H9 (cell line): ENCODE data around the gene ANGPTL4. TPM values are rescaled to one million over a fixed set of nuclear protein-coding genes. Genes with fewer than 3 reads are reported as not detected.
A peak's percentile ranks its signal among the peaks of the same experiment; 100 is the strongest.

ENCODE experiments used
- DNase-seq: peaks from one replicate; pipeline ENCODE4 v3.0.0-alpha.2; 2017
- H2AFZ ChIP-seq: one replicate; pipeline ENCODE4 v1.6.1; 2013; ENCODE audit warnings: mild to moderate bottlenecking, low read length, control low read depth, moderate library complexity
- H2AK5ac ChIP-seq: 2 replicates; pipeline ENCODE4 v1.6.1; 2013; ENCODE audit warnings: low read length, control low read depth, mixed read lengths; ENCODE audit not compliant: insufficient read length
- H2BK120ac ChIP-seq: one replicate; pipeline ENCODE4 v1.6.1; 2013; ENCODE audit warnings: low read depth, mild to moderate bottlenecking, low read length, control low read depth, inconsistent platforms; ENCODE audit not compliant: poor library complexity, severe bottlenecking
- H2BK12ac ChIP-seq: 2 replicates; pipeline ENCODE4 v1.6.1; 2013; ENCODE audit warnings: low read length, control low read depth, mixed read lengths, low read depth; ENCODE audit not compliant: insufficient read length
- H2BK15ac ChIP-seq: 2 replicates; pipeline ENCODE4 v1.6.1; 2013; ENCODE audit warnings: low read depth, low read length, control low read depth
- H2BK20ac ChIP-seq: one replicate; pipeline ENCODE4 v1.6.1; 2013; ENCODE audit warnings: low read depth, mild to moderate bottlenecking, low read length, control low read depth, inconsistent platforms; ENCODE audit not compliant: poor library complexity, severe bottlenecking
- H2BK5ac ChIP-seq: 2 replicates; pipeline ENCODE4 v1.6.1; 2013; ENCODE audit warnings: low read length, control low read depth, mixed read lengths; ENCODE audit not compliant: insufficient read length
- H3K14ac ChIP-seq: 2 replicates; pipeline ENCODE4 v1.6.1; 2013; ENCODE audit warnings: low read length, control low read depth; ENCODE audit not compliant: insufficient read depth
- H3K18ac ChIP-seq: 2 replicates; pipeline ENCODE4 v1.6.1; 2013; ENCODE audit warnings: low read depth, mild to moderate bottlenecking, mixed read lengths, low read length, control low read depth; ENCODE audit not compliant: insufficient read length
- H3K23ac ChIP-seq: 2 replicates; pipeline ENCODE4 v1.6.1; 2013; ENCODE audit warnings: low read length, control low read depth, mixed read lengths, low read depth; ENCODE audit not compliant: insufficient read length
- H3K23me2 ChIP-seq: 2 replicates; pipeline ENCODE4 v1.6.1; 2013; ENCODE audit warnings: low read depth, mild to moderate bottlenecking, mixed read lengths, low read length, control low read depth; ENCODE audit not compliant: insufficient read length, poor library complexity, severe bottlenecking
- H3K27ac ChIP-seq: 2 replicates; pipeline ENCODE4 v1.5.1; 2013; ENCODE audit warnings: low read length, control low read depth, mixed read lengths, low read depth; ENCODE audit not compliant: insufficient read length
- H3K27me3 ChIP-seq: 2 replicates; pipeline ENCODE4 v1.6.1; 2013; ENCODE audit warnings: low read length, control low read depth, inconsistent platforms; ENCODE audit not compliant: insufficient read depth
- H3K4ac ChIP-seq: 2 replicates; pipeline ENCODE4 v1.6.1; 2013; ENCODE audit warnings: low read depth, mild to moderate bottlenecking, control low read depth, inconsistent platforms, low read length, moderate library complexity
- H3K4me1 ChIP-seq: 2 replicates; pipeline ENCODE4 v1.6.1; 2013; ENCODE audit warnings: low read length, control low read depth, inconsistent platforms; ENCODE audit not compliant: insufficient read depth
- H3K4me2 ChIP-seq: 2 replicates; pipeline ENCODE4 v1.6.1; 2013; ENCODE audit warnings: low read length, control low read depth, mixed read lengths; ENCODE audit not compliant: insufficient read length, insufficient read depth
- H3K56ac ChIP-seq: 2 replicates; pipeline ENCODE4 v1.6.1; 2013; ENCODE audit warnings: low read depth, mild to moderate bottlenecking, mixed read lengths, low read length, control low read depth; ENCODE audit not compliant: insufficient read length
- H3K79me1 ChIP-seq: 2 replicates; pipeline ENCODE4 v1.6.1; 2013; ENCODE audit warnings: low read depth, mild to moderate bottlenecking, moderate library complexity, low read length, control low read depth, inconsistent platforms; ENCODE audit not compliant: insufficient read depth, poor library complexity, severe bottlenecking
- H3K79me2 ChIP-seq: 2 replicates; pipeline ENCODE4 v1.6.1; 2013; ENCODE audit warnings: low read length, control low read depth, inconsistent platforms; ENCODE audit not compliant: insufficient read depth
- H3K9ac ChIP-seq: 2 replicates; pipeline ENCODE4 v1.6.1; 2013; ENCODE audit warnings: low read length, control low read depth, mixed read lengths; ENCODE audit not compliant: insufficient read length; ENCODE audit errors: extremely low read depth
- H3K9me3 ChIP-seq: one replicate; pipeline ENCODE4 v1.6.1; 2013; ENCODE audit warnings: low read depth, low read length, inconsistent platforms; ENCODE audit not compliant: control insufficient read depth
- H3T11ph ChIP-seq: one replicate; pipeline ENCODE4 v1.6.1; 2013; ENCODE audit warnings: mild to moderate bottlenecking, low read length, control low read depth, inconsistent platforms
- H4K20me1 ChIP-seq: one replicate; pipeline ENCODE4 v1.6.1; 2013; ENCODE audit not compliant: control insufficient read depth, insufficient read length, insufficient read depth
- H4K5ac ChIP-seq: 2 replicates; pipeline ENCODE4 v1.6.1; 2013; ENCODE audit warnings: low read depth, mild to moderate bottlenecking, mixed read lengths, low read length, control low read depth; ENCODE audit not compliant: insufficient read length
- H4K8ac ChIP-seq: replicated peaks from 2 replicates; pipeline ENCODE4 v1.6.1; 2013; ENCODE audit warnings: low read length, control low read depth, mixed read lengths, low read depth; ENCODE audit not compliant: insufficient read length
- H4K91ac ChIP-seq: 2 replicates; pipeline ENCODE4 v1.6.1; 2013; ENCODE audit warnings: low read depth, mild to moderate bottlenecking, moderate library complexity, mixed read lengths, low read length, control low read depth; ENCODE audit not compliant: insufficient read length
- H3K27ac Mint-ChIP-seq, 3 experiments: 2 replicates in 2 of 3; 3 replicates in 1 of 3; pipeline ENCODE4 v1.8.0; 2020 to 2021; ENCODE audit warnings: mixed read lengths in 3 of 3, mild to moderate bottlenecking in 1 of 3, moderate library complexity in 1 of 3
- H3K27me3 Mint-ChIP-seq: 2 replicates; pipeline ENCODE4 v1.8.0; 2021; ENCODE audit warnings: low read depth, mild to moderate bottlenecking, moderate library complexity, mixed read lengths
- H3K36me3 Mint-ChIP-seq, 3 experiments: 2 replicates in 2 of 3; 3 replicates in 1 of 3; pipeline ENCODE4 v1.8.0; 2020 to 2021; ENCODE audit warnings: low read depth in 3 of 3, mixed read lengths in 3 of 3; ENCODE audit not compliant: insufficient read depth in 1 of 3
- H3K4me1 Mint-ChIP-seq, 2 experiments: 2 replicates each; pipeline ENCODE4 v1.8.0; 2020; ENCODE audit warnings: mixed read lengths in 2 of 2
- H3K4me3 Mint-ChIP-seq, 2 experiments: 2 replicates in 1 of 2; 3 replicates in 1 of 2; pipeline ENCODE4 v1.8.0; 2020 to 2021; ENCODE audit warnings: mild to moderate bottlenecking in 2 of 2, mixed read lengths in 2 of 2, moderate library complexity in 1 of 2
- H3K9me3 Mint-ChIP-seq, 2 experiments: 2 replicates in 1 of 2; 3 replicates in 1 of 2; pipeline ENCODE4 v1.8.0; 2020; ENCODE audit warnings: mild to moderate bottlenecking in 2 of 2, mixed read lengths in 2 of 2, moderate library complexity in 1 of 2
- CTCF ChIP-seq: fragments of 200-600 bp; sonication (generic); conservative IDR thresholded peaks from 3 replicates; pipeline ENCODE4 v1.8.0; 2021; ENCODE audit warnings: antibody characterized with exemption, mild to moderate bottlenecking
- WGBS: extraction: QIAGEN DNeasy Blood & Tissue Kit; methylation state at CpG from one replicate; pipeline ENCODE4 v1.1.7; 2013; ENCODE audit warnings: missing lambda C conversion rate, low lambda C conversion rate, mixed read lengths; ENCODE audit not compliant: insufficient read length; ENCODE audit errors: extremely low coverage; 5-methylcytosine and 5-hydroxymethylcytosine counted together
- total RNA-seq: library from RNA; stranded (reverse); gene quantifications from 2 replicates; pipeline ENCODE4 v1.2.1, GENCODE V29; 2021

Gene ANGPTL4
- total RNA-seq, 1 experiment from 2014 or later = 1.9 TPM

DNA sequence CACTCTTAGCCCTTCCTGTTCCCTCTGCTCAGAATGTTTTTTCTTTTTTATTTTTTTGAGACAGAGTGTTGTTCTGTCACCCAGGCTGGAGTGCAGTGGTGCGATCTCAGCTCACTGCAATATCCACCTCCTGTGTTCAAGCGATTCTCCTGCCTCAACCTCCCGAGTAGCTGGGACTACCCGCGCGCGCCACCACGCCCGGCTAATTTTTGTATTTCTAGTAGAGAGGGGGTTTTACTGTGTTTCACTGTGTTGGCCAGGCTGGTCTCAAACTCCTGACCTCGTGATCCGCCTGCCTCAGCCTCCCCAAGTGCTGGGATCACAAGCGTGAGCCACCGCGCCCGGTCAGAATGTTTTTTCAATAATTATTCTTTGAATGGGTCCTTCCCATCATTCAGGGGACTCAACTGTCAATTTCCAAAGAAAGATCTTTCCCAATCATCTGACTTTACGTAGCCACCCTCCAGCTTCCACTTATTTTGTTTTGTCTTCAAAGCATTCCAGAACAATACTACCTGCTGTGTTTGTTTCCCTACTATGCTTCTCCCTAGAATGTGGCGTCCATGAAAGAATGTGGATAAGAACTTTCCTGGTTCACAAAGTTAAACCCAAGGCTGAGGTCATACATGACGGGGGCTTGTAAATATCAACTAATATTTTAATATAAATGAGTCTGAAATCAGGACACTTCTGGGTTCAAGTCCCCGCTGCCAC is 44.0 kb upstream of the ANGPTL4 start:
- Histone ChIP-seq H4K8ac (no peak overlapping the region), H2BK20ac (no peak overlapping the region), H2BK15ac (no peak overlapping the region), H4K91ac (peak overlapping the region; percentile 55), H3K79me2 (peaks cover 5% of the 10 kb centered on the region; the same call in 1 of the 2 replicates), H3K23me2 (peaks cover 6% of the 10 kb centered on the region), H3K4ac (no peak overlapping the region), H4K20me1 (no peaks in the 10 kb centered on the region), H3K79me1 (no peaks in the 10 kb centered on the region), H3K4me2 (peak overlapping the region; percentile 96), H2BK12ac (no peak overlapping the region), H3K9ac (peak overlapping the region; percentile 97), H3K18ac (no peak overlapping the region), H2AK5ac (no peak overlapping the region), H3K27ac (no peak overlapping the region), H2BK5ac (no peak overlapping the region), H3T11ph (no peak overlapping the region), H2BK120ac (no peak overlapping the region), H3K23ac (no peak overlapping the region), H3K27me3 (no peaks in the 10 kb centered on the region), H3K4me1 (no peaks in the 10 kb centered on the region; the same call in 1 of the 2 replicates), H3K56ac (no peak overlapping the region), H4K5ac (no peak overlapping the region), H2AFZ (no peak overlapping the region), H3K14ac (no peak overlapping the region), H3K9me3 (no peaks in the 10 kb centered on the region)
- no peaks in the 10 kb centered on the region; a peak in 2 of 5 replicates for H3K9me3 Mint-ChIP-seq
- peaks cover 19 to 29% of the 10 kb centered on the region in 2 experiments for H3K4me1 Mint-ChIP-seq
- no peak for DNase-seq
- peak overlapping the region; percentile 96 to 98 for H3K4me3 Mint-ChIP-seq
- H3K27me3 Mint-ChIP-seq = no peaks in the 10 kb centered on the region; the same call in 1 of the 2 replicates
- peaks cover 22 to 48% (median 37%) of the 10 kb centered on the region in 3 experiments for H3K36me3 Mint-ChIP-seq
- no CpG with 5 or more reads among the region's 19 CpGs for WGBS
- no peak for TF ChIP-seq CTCF
- H3K27ac Mint-ChIP-seq = peak overlapping the region; percentile 87 to 100 (median 99); a peak in 5 of 7 replicates
